ENCODE measurements around the gene DNASE1L2. TPM values are rescaled to one million over a fixed set of nuclear protein-coding genes. Genes with fewer than 3 reads are reported as not detected.

The DNASE1L2 gene
- total RNA-seq, 4 donors from 2014 or later: 0.38 to 0.61 (median 0.57) TPM; not detected in 1

DNA sequence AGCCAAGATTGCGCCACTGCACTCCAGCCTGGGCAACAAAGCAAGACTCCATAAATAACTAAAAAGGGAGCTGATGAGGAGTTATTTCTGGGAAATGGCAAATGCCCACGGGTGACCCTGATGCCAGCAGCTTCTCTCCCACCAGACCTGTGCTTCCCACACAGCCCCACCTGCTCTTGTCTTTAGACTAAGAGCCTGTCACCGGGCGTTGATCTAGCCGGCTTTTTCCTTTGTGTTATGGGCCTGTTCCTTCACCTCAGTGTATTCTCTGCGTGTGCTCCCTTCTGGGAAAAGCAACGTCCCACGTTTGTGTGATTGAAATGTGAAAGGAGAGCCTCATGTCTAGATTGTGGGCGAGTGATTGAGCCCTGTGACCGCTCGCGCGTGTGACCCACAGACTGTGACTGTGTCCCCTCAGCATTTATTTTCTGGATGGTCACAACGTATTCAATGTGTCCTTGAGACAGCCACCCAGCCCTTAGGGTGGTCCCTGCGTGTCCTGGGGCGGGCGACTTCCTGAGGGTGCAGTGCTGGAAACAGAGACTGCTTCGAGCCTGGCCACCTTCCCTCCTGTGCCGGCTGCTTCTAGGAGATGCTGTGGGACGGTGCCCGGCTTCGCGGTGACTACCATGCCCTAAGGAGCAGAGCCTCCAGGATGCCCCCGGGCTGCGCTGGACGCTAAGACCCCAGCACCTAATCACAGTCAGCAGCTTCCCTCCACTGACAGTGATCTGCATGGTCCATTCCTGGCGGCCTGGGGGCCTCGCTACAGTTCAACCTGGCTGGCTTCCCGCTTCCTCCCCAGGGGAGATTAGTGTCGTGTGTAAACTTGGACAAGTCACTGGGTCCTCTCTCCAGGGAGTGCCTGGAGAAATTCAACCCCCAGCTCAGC is 39.5 kb downstream of the DNASE1L2 start:
- Histone ChIP-seq H3K36me3 (peaks cover 0 to 17% (median 0%) of the 10 kb centered on the region in 3 donors), H3K4me1 (peaks cover 0 to 1% (median 0%) of the 10 kb centered on the region in 3 donors), H3K4me3 (no peak overlapping the region), H3K27ac (no peak overlapping the region), H3K27me3 (no peaks in the 10 kb centered on the region), H3K9me3 (no peaks in the 10 kb centered on the region)
- TF ChIP-seq POLR2A (IDR thresholded peaks at IDR 0.05): no peak
- TF ChIP-seq, protein P1, sequence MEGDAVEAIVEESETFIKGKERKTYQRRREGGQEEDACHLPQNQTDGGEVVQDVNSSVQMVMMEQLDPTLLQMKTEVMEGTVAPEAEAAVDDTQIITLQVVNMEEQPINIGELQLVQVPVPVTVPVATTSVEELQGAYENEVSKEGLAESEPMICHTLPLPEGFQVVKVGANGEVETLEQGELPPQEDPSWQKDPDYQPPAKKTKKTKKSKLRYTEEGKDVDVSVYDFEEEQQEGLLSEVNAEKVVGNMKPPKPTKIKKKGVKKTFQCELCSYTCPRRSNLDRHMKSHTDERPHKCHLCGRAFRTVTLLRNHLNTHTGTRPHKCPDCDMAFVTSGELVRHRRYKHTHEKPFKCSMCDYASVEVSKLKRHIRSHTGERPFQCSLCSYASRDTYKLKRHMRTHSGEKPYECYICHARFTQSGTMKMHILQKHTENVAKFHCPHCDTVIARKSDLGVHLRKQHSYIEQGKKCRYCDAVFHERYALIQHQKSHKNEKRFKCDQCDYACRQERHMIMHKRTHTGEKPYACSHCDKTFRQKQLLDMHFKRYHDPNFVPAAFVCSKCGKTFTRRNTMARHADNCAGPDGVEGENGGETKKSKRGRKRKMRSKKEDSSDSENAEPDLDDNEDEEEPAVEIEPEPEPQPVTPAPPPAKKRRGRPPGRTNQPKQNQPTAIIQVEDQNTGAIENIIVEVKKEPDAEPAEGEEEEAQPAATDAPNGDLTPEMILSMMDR (IDR thresholded peaks at IDR 0.05): no peak
- DNase-seq: no peak
- intact Hi-C loops (cut with DNase I): no loop called here
- 64 to 67% methylated on average over 12 to 19 of the region's 30 CpGs for WGBS, 2 donors

- WGBS, 2 donors: 69 to 70% methylated on average over 14 to 23 of the region's 26 CpGs
- no peak for DNase-seq
- intact Hi-C loops (cut with DNase I): no loop called here
Observed at GRCh38 chr16:2276368-2277195, 40.3 kb downstream of the DNASE1L2 start.

DNA sequence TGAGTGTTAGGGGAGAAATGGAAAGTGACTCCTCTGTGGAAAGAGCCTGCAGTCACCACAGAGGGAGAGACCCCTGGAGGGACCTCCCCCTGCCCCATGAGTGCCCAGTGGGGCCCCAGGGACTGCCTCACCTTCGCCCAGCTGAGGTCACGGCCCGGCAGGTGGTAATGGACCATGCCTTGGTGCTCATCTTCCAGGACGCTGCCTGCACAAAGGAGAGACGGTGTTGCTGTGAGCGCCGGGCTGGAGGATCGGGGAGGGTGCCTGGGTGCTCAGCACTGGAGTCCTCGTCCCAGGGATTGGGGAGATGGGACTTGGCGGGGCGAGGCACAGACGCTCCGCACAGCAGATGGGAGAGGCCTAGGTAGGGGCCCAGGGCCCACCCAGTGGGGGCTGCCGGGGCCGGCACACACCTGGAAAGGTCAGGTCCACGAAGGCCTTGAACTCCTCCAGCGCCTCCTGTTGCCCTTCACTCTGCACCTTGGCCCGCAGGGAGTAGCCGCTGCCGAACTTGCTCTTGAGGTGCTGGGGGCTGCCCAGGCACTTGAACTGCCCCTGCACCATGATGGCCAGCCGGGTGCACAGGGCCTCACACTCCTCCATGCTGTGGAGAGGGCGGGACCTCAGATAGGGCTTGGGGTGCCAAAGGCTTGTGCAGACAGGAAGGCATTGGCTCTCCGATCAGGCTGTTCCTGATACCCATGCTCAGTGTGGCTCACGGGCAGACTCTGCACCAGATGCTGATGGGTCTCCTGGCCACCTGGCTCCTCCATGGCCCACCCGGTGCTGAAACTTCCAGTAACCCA is 41.4 kb downstream of the DNASE1L2 start:
- no peaks in the 10 kb centered on the region for H3K4me1 ChIP-seq
- TF ChIP-seq POLR2A (IDR thresholded peaks at IDR 0.05): no peak
- TF ChIP-seq, protein P1 (IDR thresholded peaks at IDR 0.05): no peak
- intact Hi-C loops (cut with DNase I): no loop called here
- no peaks in the 10 kb centered on the region for H3K9me3 ChIP-seq
- peaks cover 0 to 18% (median 0%) of the 10 kb centered on the region in 3 donors for H3K36me3 ChIP-seq
- H3K27me3 ChIP-seq: no peaks in the 10 kb centered on the region
- H3K27ac ChIP-seq: no peak overlapping the region
- 73 to 92% methylated on average over 3 to 11 of the region's 25 CpGs for WGBS, 2 donors
- DNase-seq: no peak
- H3K4me3 ChIP-seq: no peak overlapping the region

More at GRCh38 chr16:2276368-2277195, 40.3 kb downstream of the DNASE1L2 start:
- H3K36me3 ChIP-seq: peaks cover 0 to 22% (median 0%) of the 10 kb centered on the region in 3 donors
- H3K9me3 ChIP-seq: no peaks in the 10 kb centered on the region
- no peak overlapping the region for H3K27ac ChIP-seq
- TF ChIP-seq, protein P1 (IDR thresholded peaks at IDR 0.05): no peak
- TF ChIP-seq POLR2A (IDR thresholded peaks at IDR 0.05): no peak
- H3K27me3 ChIP-seq: no peaks in the 10 kb centered on the region
- H3K4me1 ChIP-seq: no peaks in the 10 kb centered on the region
- no peak overlapping the region for H3K4me3 ChIP-seq

- intact Hi-C loops (cut with DNase I): no loop called here
- DNase-seq: no peak
- TF ChIP-seq POLR2A (IDR thresholded peaks at IDR 0.05): no peak
- TF ChIP-seq, protein P1 (IDR thresholded peaks at IDR 0.05): no peak
- Histone ChIP-seq H3K36me3 (peaks cover 0 to 18% (median 0%) of the 10 kb centered on the region in 3 donors), H3K27me3 (no peaks in the 10 kb centered on the region), H3K27ac (no peak overlapping the region), H3K4me3 (no peak overlapping the region), H3K4me1 (no peaks in the 10 kb centered on the region), H3K9me3 (no peaks in the 10 kb centered on the region)
- WGBS, 2 donors: 60 to 89% methylated on average over 1 to 6 of the region's 14 CpGs
Observed at GRCh38 chr16:2278272-2278608, 42.0 kb downstream of the DNASE1L2 start.
